MM.1S (cell line): Measurements from ENCODE around the gene SCNM1.

Experiments used
- DNase-seq: peaks from one replicate; pipeline ENCODE4 v3.0.0-alpha.2; 2015
- H2AFZ ChIP-seq: fragments of 300-600 bp; sonication (generic); 2 replicates; pipeline ENCODE4 v1.6.0; 2016; ENCODE audit warnings: antibody characterized with exemption, low read length
- H3F3A ChIP-seq: fragments of 300-600 bp; sonication (generic); 2 replicates; pipeline ENCODE4 v1.6.1; 2016; ENCODE audit warnings: mild to moderate bottlenecking, antibody characterized with exemption, low read length, moderate library complexity, mixed read lengths; ENCODE audit not compliant: insufficient read depth
- H3K27ac ChIP-seq: fragments of 300-600 bp; sonication (generic); 2 replicates; pipeline ENCODE4 v1.5.1; 2016; ENCODE audit warnings: mild to moderate bottlenecking, low read length
- H3K27me3 ChIP-seq: fragments of 300-600 bp; sonication (generic); replicated peaks from 2 replicates; pipeline ENCODE4 v1.6.0; 2016; ENCODE audit warnings: low read length; ENCODE audit not compliant: insufficient read depth
- H3K36me3 ChIP-seq: fragments of 300-600 bp; sonication (generic); replicated peaks from 2 replicates; pipeline ENCODE4 v1.6.1; 2016; ENCODE audit warnings: mild to moderate bottlenecking, low read length, mixed read lengths; ENCODE audit not compliant: insufficient read depth
- H3K4me1 ChIP-seq: fragments of 300-600 bp; sonication (generic); 2 replicates; pipeline ENCODE4 v1.6.1; 2016; ENCODE audit warnings: low read length, mixed read lengths
- H3K4me2 ChIP-seq: fragments of 300-600 bp; sonication (generic); 2 replicates; pipeline ENCODE4 v1.6.0; 2016; ENCODE audit warnings: low read depth, low read length
- H3K4me3 ChIP-seq: fragments of 300-600 bp; sonication (generic); 2 replicates; pipeline ENCODE4 v1.5.1; 2016; ENCODE audit warnings: low read length, mixed read lengths
- H3K79me2 ChIP-seq: fragments of 300-600 bp; sonication (generic); 2 replicates; pipeline ENCODE4 v1.6.1; 2016; ENCODE audit warnings: mixed run types, low read length, mixed read lengths
- H3K9ac ChIP-seq: fragments of 300-600 bp; sonication (generic); 2 replicates; pipeline ENCODE4 v1.6.1; 2016; ENCODE audit warnings: low read length, mixed read lengths
- H3K9me2 ChIP-seq: fragments of 300-600 bp; sonication (generic); replicated peaks from 2 replicates; pipeline ENCODE4 v1.6.1; 2016; ENCODE audit warnings: mild to moderate bottlenecking, low read length, mixed read lengths; ENCODE audit not compliant: insufficient read depth
- H3K9me3 ChIP-seq: fragments of 300-600 bp; sonication (generic); replicated peaks from 2 replicates; pipeline ENCODE4 v1.6.1; 2016; ENCODE audit warnings: mild to moderate bottlenecking, low read length, mixed read lengths; ENCODE audit not compliant: insufficient read depth
- H4K20me1 ChIP-seq: fragments of 300-600 bp; sonication (generic); 2 replicates; pipeline ENCODE4 v1.6.1; 2016; ENCODE audit warnings: mild to moderate bottlenecking, low read length, moderate library complexity, mixed read lengths; ENCODE audit not compliant: insufficient read depth
- EZH2 ChIP-seq: fragments of 300-600 bp; sonication (generic); optimal IDR thresholded peaks from 2 replicates; pipeline ENCODE3; 2017; ENCODE audit warnings: low read depth, mild to moderate bottlenecking, antibody characterized with exemption, low read length, mixed read lengths
- EZH2phosphoT487 ChIP-seq: fragments of 300-600 bp; sonication (generic); IDR thresholded peaks from 2 replicates; pipeline ENCODE4 v1.6.1; 2018; ENCODE audit warnings: antibody characterized with exemption, low read length
- TF ChIP-seq, protein P1 (sequence below): fragments of 300-600 bp; sonication (generic); IDR thresholded peaks from 2 replicates; pipeline ENCODE4 v1.5.1; 2016; ENCODE audit warnings: antibody characterized with exemption, low read length, mixed read lengths

SCNM1 gene

DNA sequence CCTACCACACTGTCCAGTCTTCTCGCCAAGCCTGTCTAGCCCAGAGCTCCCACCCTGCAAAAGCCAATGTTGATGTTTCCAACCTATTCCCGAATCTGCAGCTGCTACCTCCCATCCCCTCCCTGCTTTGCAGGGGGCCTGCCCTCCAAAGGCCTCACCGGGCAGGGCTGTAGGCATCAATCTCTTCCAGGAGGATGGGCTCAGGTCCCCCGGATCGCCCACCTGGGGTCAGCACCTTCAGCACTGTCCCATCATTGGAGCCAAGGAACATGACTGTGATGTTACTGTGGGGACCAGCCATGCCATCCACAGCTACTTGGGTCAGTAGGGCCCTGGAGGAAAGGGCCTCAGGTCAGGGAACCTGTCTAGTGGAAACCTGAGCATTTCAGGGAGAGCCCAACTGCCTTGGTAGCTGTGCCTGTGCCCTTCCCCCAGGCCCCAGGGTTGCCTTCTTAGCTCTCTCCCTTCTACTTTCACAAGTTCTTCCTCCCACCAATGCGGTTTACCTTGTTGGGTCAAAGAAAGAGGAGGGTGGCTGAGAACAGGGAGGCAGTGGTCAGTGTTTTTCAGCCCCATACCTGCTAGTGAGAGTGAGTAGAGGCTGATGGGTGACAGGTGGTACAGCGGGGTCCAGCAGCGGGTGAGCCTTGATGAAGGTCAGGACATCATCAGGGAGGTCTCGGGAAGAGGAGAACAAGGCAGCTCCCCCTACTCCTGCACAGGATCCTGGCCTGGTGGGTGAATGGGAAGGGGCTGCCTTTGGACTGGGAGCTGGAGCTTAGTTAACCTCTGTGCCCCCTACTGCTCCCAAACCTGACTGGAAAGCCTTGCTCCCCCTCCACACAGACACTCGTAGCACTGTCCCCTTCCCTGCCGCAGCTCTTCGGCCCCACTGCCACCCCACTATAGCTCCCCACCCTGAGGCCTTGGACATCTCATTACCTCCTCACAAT, 30.2 kb upstream of the SCNM1 start:
- Histone ChIP-seq H3K9me2 (no peaks in the 10 kb centered on the region), H3K79me2 (no peaks in the 10 kb centered on the region), H3K4me2 (no peak overlapping the region), H2AFZ (no peak overlapping the region), H3K27ac (no peak overlapping the region), H3K9ac (no peak overlapping the region), H3F3A (no peaks in the 10 kb centered on the region), H3K27me3 (peaks cover 43% of the 10 kb centered on the region), H3K4me3 (no peak overlapping the region), H3K36me3 (no peaks in the 10 kb centered on the region), H3K4me1 (peaks cover 9% of the 10 kb centered on the region), H3K9me3 (no peaks in the 10 kb centered on the region), H4K20me1 (no peaks in the 10 kb centered on the region)
- TF ChIP-seq, protein P1, sequence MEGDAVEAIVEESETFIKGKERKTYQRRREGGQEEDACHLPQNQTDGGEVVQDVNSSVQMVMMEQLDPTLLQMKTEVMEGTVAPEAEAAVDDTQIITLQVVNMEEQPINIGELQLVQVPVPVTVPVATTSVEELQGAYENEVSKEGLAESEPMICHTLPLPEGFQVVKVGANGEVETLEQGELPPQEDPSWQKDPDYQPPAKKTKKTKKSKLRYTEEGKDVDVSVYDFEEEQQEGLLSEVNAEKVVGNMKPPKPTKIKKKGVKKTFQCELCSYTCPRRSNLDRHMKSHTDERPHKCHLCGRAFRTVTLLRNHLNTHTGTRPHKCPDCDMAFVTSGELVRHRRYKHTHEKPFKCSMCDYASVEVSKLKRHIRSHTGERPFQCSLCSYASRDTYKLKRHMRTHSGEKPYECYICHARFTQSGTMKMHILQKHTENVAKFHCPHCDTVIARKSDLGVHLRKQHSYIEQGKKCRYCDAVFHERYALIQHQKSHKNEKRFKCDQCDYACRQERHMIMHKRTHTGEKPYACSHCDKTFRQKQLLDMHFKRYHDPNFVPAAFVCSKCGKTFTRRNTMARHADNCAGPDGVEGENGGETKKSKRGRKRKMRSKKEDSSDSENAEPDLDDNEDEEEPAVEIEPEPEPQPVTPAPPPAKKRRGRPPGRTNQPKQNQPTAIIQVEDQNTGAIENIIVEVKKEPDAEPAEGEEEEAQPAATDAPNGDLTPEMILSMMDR, result peak; percentile 41
- no peak for TF ChIP-seq EZH2phosphoT487
- DNase-seq, result peak; percentile 66

DNA sequence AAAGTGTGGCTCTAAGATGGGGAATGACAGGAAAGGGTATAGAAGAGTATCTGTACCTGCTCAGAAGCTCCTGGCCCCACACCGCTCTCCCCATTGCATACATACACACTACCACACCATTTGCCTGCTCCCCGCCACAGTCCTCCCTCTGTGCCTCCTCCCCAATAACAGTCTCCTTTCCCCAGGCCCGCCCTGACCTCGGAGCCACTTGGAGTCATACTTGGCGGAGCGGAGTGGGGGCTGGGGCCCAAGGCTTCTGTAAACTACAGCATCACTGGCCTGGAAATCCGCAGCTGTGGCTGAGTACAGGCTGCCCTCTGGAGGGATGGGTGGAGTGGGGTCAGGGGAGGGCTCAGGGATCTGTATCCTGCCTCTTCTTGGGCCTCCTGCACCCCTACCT, 28.2 kb upstream of the SCNM1 start:
- no peaks in the 10 kb centered on the region for H4K20me1 ChIP-seq
- H3K4me2 ChIP-seq, result no peak overlapping the region
- TF ChIP-seq, protein P1, result no peak
- TF ChIP-seq EZH2 (no peak), EZH2phosphoT487 (no peak)
- no peaks in the 10 kb centered on the region for H3K9me3 ChIP-seq
- H3K4me1 ChIP-seq, result peaks cover 9% of the 10 kb centered on the region
- peaks cover 30% of the 10 kb centered on the region for H3K27me3 ChIP-seq
- no peak for DNase-seq
- H3K9ac ChIP-seq, result no peak overlapping the region
- H2AFZ ChIP-seq, result no peak overlapping the region
- no peaks in the 10 kb centered on the region for H3K36me3 ChIP-seq
- no peaks in the 10 kb centered on the region for H3K79me2 ChIP-seq
- no peaks in the 10 kb centered on the region for H3F3A ChIP-seq
- H3K9me2 ChIP-seq, result no peaks in the 10 kb centered on the region
- H3K27ac ChIP-seq, result no peak overlapping the region
- no peak overlapping the region for H3K4me3 ChIP-seq

DNA sequence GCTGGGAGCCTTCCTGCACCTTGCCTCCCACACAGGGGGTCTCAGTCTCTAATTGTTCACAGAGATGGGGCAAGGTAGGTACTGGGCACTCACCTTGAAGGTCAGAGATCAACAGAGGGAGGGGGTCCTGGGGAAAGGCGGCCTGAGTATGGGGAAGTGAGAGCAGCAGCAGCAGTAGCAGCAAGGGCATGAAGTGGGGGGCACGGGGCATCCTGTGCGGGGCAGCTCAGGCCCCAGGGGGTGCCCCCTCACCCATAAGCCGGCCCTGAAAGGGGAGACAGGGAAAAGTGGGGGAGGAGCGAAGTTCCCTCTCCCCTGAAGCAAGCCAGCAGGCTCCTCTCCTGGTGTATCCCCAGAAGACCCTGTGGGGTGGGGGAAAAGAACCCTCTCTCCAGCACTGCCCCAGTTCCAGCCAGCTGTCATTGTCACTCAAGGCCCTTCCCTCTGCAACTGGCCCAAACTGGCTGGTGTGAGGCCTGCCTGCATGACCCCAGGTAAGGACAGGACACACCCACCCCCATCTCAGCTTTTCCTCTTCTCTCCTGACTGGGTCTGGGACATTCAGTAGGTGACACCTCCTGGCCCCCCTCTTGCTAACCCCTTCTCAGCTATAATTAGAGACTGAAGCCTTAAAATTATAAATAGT, 23.4 kb upstream of the SCNM1 start:
- H3K4me2 ChIP-seq, result no peak overlapping the region
- H3K9ac ChIP-seq, result no peak overlapping the region

More for the DNA sequence above, 23.4 kb upstream of the SCNM1 start:
- Histone ChIP-seq H3K36me3 (no peaks in the 10 kb centered on the region), H3K27me3 (peaks cover 35% of the 10 kb centered on the region), H3F3A (no peaks in the 10 kb centered on the region), H2AFZ (no peak overlapping the region), H3K9me2 (no peaks in the 10 kb centered on the region), H3K79me2 (no peaks in the 10 kb centered on the region), H3K27ac (no peak overlapping the region), H3K9me3 (no peaks in the 10 kb centered on the region), H3K4me3 (no peak overlapping the region), H3K4me1 (peaks cover 8% of the 10 kb centered on the region; the same call in 1 of the 2 replicates), H4K20me1 (no peaks in the 10 kb centered on the region)
- DNase-seq, result no peak
- no peak for TF ChIP-seq EZH2phosphoT487
